Heart left ventricle (tissue), 16 donors: ENCODE data around the gene ZNF845. TPM values are rescaled to one million over a fixed set of nuclear protein-coding genes. Genes with fewer than 3 reads are reported as not detected.
A peak's percentile ranks its signal among the peaks of the same experiment; 100 is the strongest.

ENCODE experiments used
- ATAC-seq, 4 donors: fragments of 200-7000 bp; cut with Tn5 transposase; one replicate each; pipeline ENCODE4 v1.9.1; 2020 to 2022; ENCODE audit warnings: moderate library complexity in 4 of 4, mild to moderate bottlenecking in 3 of 4, moderate number of reproducible peaks in 1 of 4
- DNase-seq, 5 donors: peaks; one replicate each; pipeline ENCODE4 v3.0.0-alpha.2; 2020
- H3K27ac ChIP-seq, 12 donors: fragments of 200-600 bp; sonication (generic) in 4 of 12; one replicate each; pipeline versions ENCODE4 v1.5.0 to v1.8.0; 2016 to 2022; ENCODE audit warnings: mild to moderate bottlenecking in 2 of 12
- H3K27me3 ChIP-seq, 9 donors: fragments of 200-600 bp; sonication (generic) in 2 of 9; one replicate each; pipeline versions ENCODE4 v1.5.1 to v1.8.0; 2016 to 2022; ENCODE audit warnings: mild to moderate bottlenecking in 3 of 9
- H3K36me3 ChIP-seq, 9 donors: fragments of 200-600 bp; sonication (generic) in 2 of 9; one replicate each; pipeline versions ENCODE4 v1.5.0 to v1.8.0; 2018 to 2022; ENCODE audit warnings: mild to moderate bottlenecking in 2 of 9
- H3K4me1 ChIP-seq, 12 donors: fragments of 200-600 bp; sonication (generic) in 4 of 12; one replicate each; pipeline versions ENCODE4 v1.5.0 to v1.8.0; 2016 to 2022; ENCODE audit warnings: mild to moderate bottlenecking in 3 of 12
- H3K4me3 ChIP-seq, 12 donors: fragments of 200-600 bp; sonication (generic) in 4 of 12; one replicate each; pipeline versions ENCODE4 v1.5.0 to v1.8.0; 2017 to 2022; ENCODE audit warnings: mild to moderate bottlenecking in 9 of 12, moderate library complexity in 4 of 12
- H3K9me3 ChIP-seq, 12 donors: fragments of 200-600 bp; sonication (generic) in 4 of 12; one replicate each; pipeline versions ENCODE4 v1.5.0 to v1.8.0; 2016 to 2022; ENCODE audit warnings: mild to moderate bottlenecking in 1 of 12
- CTCF ChIP-seq, 12 donors: fragments of 200-600 bp; sonication (generic) in 4 of 12; IDR thresholded peaks; one replicate each; pipeline versions ENCODE4 v1.5.0 to v1.8.0; 2018 to 2022; ENCODE audit warnings: antibody characterized with exemption in 12 of 12, mild to moderate bottlenecking in 5 of 12
- POLR2A ChIP-seq, 2 donors: fragments of 450-650 bp; IDR thresholded peaks; one replicate each; pipeline ENCODE4 v1.6.1; 2017; ENCODE audit warnings: antibody characterized with exemption in 2 of 2, mild to moderate bottlenecking in 2 of 2, moderate library complexity in 2 of 2
- WGBS, 4 donors: extraction: QIAGEN DNeasy Blood & Tissue Kit in 2 of 4; methylation state at CpG; one replicate each; pipeline versions ENCODE4 v1.1.5 to v1.1.7; 2013 to 2018; 5-methylcytosine and 5-hydroxymethylcytosine counted together
- intact Hi-C, 10 donors: fragments of 100-400 bp; cut with DNase I; formaldehyde crosslinking; loops; one replicate each; pipeline versions ENCODE4 v1.11.1 to v1.14.2; 2022
- polyA plus RNA-seq, 2 donors: library from polyadenylated mRNA; stranded (reverse); fragments of 200-250 nt; gene quantifications; one replicate each; pipeline ENCODE4 v1.2.3, GENCODE V29; 2013
- total RNA-seq, 9 donors: library from RNA; depleted of rRNA in 2 of 9; stranded (reverse); fragments of >200 nt in 2 of 9; fragmentation: NEBNext Ultra II Directional in 3 of 9; extraction: Animal tissue kit (Norgen Biotek cat#: 25700) in 3 of 9; gene quantifications; one replicate each; pipeline versions ENCODE4 v1.1.0 to v1.2.4, GENCODE V29; 2016 to 2023
- donor health status: ischemic (EF 13 %, LVEDD 7.1; RV severe dilation, severe dysfunction).
- donor health status: healthy with polysubstance abuse.
- donor health status: DM: no; HTN: yes; CAD: no.
- donor health status: DM: no; HTN: no; CAD: no.
- donor health status: ischemic (EF 25% LVEDD 6.9; RV normal size, moderate dysfunction).
- donor health status: ischemic (EF 25% LVEDD 5.7; RV mildly dilated, moderate dysfunction).
- donor health status: healthy.
- donor health status: DM: yes; HTN: yes; CAD: no.
- donor health status: ischemic (EF 35%, LVEDD 5.7; RV mildly dilated, moderate dysfunction).
- donor health status: nonischemic (EF 11% LVEDD 7.7; RV severe dilation, severe dysfunction).
- donor health status: DM: yes; HTN: yes; CAD: no.
- donor health status: PGD.
- donor health status: ischemic (EF 29% LVEDD 5.4; RV normal size, mild dysfunction).
- donor health status: nonischemic (EF 23%, LVEDD 6.1; RV moderate dilation, normal function).

ZNF845 gene
- total and polyA plus RNA-seq, 11 donors = 1.5 to 5.7 (median 3.5) TPM

DNA sequence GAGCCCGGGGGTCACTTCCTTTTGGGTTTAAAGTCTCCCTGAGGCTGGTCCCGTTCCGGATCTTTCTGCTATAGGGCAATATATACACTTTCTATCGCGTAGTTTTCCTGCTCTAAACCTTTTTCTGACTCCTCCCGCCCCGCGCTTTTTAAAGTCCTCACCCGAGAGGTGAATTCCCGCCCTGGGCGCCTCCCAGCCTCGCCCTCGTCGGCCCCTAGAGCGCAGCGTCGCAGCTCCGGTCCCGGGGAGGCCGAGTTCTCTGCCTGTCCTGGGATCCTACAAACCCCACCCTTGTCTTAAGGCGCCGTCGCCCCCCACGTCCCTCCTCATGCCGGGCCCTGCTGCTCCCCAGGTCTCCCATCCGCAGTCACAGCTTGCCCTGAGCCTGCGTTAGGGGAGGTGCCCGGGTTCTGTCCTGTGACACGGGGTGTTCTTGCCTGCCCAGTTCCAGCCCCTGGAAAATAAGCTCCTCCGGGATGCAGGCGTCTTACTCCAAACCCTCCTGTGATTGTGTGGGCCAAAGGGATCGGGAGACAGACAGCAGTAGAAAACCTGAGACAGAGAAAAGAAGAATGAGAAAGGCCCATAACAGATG lies 32.4 kb downstream of the ZNF845 start:
- intact Hi-C loops = loop anchor here in 5 of 10 donors (1.0 to 10.0 kb wide), 4 partner anchors 169 to 679 kb away; partner anchors contain the start of gene ZNF665 (in 2 of the 5)

GRCh38 chr19:53372196-53372595 lies 38.6 kb downstream of the ZNF845 start:
- no peaks in the 10 kb centered on the region for H3K27me3 ChIP-seq
- intact Hi-C loops = no loop called here
- 85 to 90% (median 88%) methylated on average over 4 of the region's 4 CpGs for WGBS, 4 donors
- peaks cover 0 to 39% (median 15%) of the 10 kb centered on the region in 9 donors for H3K36me3 ChIP-seq
- ATAC-seq = no peak
- no peak overlapping the region for H3K4me3 ChIP-seq
- DNase-seq = no peak
- H3K9me3 ChIP-seq = peaks cover 0 to under 1% (median 0%) of the 10 kb centered on the region in 12 donors
- H3K27ac ChIP-seq = no peak overlapping the region
- H3K4me1 ChIP-seq = no peaks in the 10 kb centered on the region
- no peak for TF ChIP-seq POLR2A (IDR thresholded peaks at IDR 0.05)
- no peak for TF ChIP-seq CTCF (IDR thresholded peaks at IDR 0.05)

More for the DNA sequence above, 32.4 kb downstream of the ZNF845 start:
- Histone ChIP-seq H3K4me3 (peak overlapping the region; percentile 55 to 81 (median 69)), H3K27me3 (no peaks in the 10 kb centered on the region), H3K27ac (peak overlapping the region in 9 of 12 donors; percentile 46 to 70 (median 57)), H3K36me3 (no peaks in the 10 kb centered on the region), H3K4me1 (peaks cover 0 to 13% (median 5%) of the 10 kb centered on the region in 12 donors), H3K9me3 (no peaks in the 10 kb centered on the region)
- peak in 1 of 5 donors; percentile 27 for DNase-seq
- ATAC-seq = peak; percentile 37 to 61 (median 51)
- no peak for TF ChIP-seq CTCF (IDR thresholded peaks at IDR 0.05)
- TF ChIP-seq POLR2A (IDR thresholded peaks at IDR 0.05) = no peak
- WGBS, 4 donors = 1 to 2% (median 1%) methylated on average over 31 to 32 of the region's 32 CpGs

DNA sequence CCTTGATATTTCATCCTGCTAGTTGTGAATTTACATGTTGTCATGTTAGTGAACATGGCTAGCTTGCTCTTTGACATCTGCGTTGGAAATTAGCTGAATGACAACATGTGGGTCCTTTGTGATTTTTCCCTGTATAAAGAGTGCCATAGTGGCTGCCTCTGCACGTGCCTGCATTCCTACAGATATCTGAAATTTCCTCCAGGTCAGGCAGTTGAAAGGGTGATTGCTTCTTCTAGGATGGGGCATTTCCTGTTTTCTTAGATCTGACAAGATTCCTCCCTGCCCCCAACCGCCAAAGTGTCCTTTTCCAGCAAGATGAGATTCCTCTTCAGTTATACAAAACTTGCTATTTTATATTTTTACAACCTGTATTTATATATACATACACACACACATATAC lies 40.7 kb downstream of the ZNF845 start:
- Histone ChIP-seq H3K27me3 (no peaks in the 10 kb centered on the region), H3K27ac (no peak overlapping the region), H3K9me3 (peaks cover 0 to 13% (median 0%) of the 10 kb centered on the region in 12 donors), H3K36me3 (peaks cover 0 to 54% (median 36%) of the 10 kb centered on the region in 9 donors), H3K4me3 (no peak overlapping the region), H3K4me1 (no peaks in the 10 kb centered on the region)
- WGBS, 4 donors = 60 to 65% (median 63%) methylated on average over 3 of the region's 3 CpGs
- intact Hi-C loops = no loop called here
- DNase-seq = no peak
- no peak for TF ChIP-seq POLR2A (IDR thresholded peaks at IDR 0.05)
- TF ChIP-seq CTCF (IDR thresholded peaks at IDR 0.05) = no peak
- ATAC-seq = no peak

- TF ChIP-seq POLR2A (IDR thresholded peaks at IDR 0.05) = no peak
- no peak for TF ChIP-seq CTCF (IDR thresholded peaks at IDR 0.05)
- Histone ChIP-seq H3K4me1 (no peaks in the 10 kb centered on the region), H3K4me3 (no peak overlapping the region), H3K27me3 (no peaks in the 10 kb centered on the region), H3K36me3 (peaks cover 0 to 57% (median 40%) of the 10 kb centered on the region in 9 donors), H3K9me3 (peaks cover 0 to 18% (median 0%) of the 10 kb centered on the region in 12 donors), H3K27ac (no peak overlapping the region)
- no peak for ATAC-seq
- DNase-seq = no peak
- WGBS, 4 donors = 94 to 100% (median 99%) methylated on average over 1 of the region's 1 CpG
- intact Hi-C loops = no loop called here
Observed at GRCh38 chr19:53374743-53375142, 41.2 kb downstream of the ZNF845 start.
